SK-N-SH (cell line): ENCODE measurements around the gene CEP63. TPM values are rescaled to one million over a fixed set of nuclear protein-coding genes. Genes with fewer than 3 reads are reported as not detected.

ENCODE experiments used
- CTCF ChIA-PET: fragments of 300-600, 350-600 bp; formaldehyde crosslinking; extraction: SDS; loops from one replicate; lab custom pipeline; 2021; lab: Yijun Ruan, JAX
- POLR2A ChIA-PET: fragments of 350-600 bp; sonication (Branson Sonifier 250); formaldehyde crosslinking; extraction: SDS; loops from one replicate; lab custom pipeline; 2020; ENCODE audit warnings: antibody characterized with exemption, inconsistent platforms; lab: Yijun Ruan, JAX
- DNase-seq: peaks from one replicate; pipeline ENCODE4 v3.0.0; 2012
- H2AFZ ChIP-seq: fragments of 200-600 bp; sonication (generic); 2 replicates; pipeline ENCODE4 v1.8.1; 2016; ENCODE audit warnings: antibody characterized with exemption, mild to moderate bottlenecking, low read depth
- H3F3A ChIP-seq: fragments of 200-600 bp; sonication (generic); replicated peaks from 2 replicates; pipeline ENCODE3; 2016; ENCODE audit warnings: antibody characterized with exemption, mild to moderate bottlenecking; ENCODE audit not compliant: insufficient read depth
- H3K27ac ChIP-seq, 2 experiments: fragments of 200-500 bp in 1 of 2; fragments of 200-600 bp in 1 of 2; sonication (Bioruptor generic) in 1 of 2; sonication (generic), shearing (Covaris generic) in 1 of 2; 2 replicates each; pipeline versions ENCODE4 v1.5.1 to v1.6.1; 2014 to 2016; ENCODE audit warnings: low read depth in 2 of 2, inconsistent platforms in 1 of 2, low read length in 1 of 2, mild to moderate bottlenecking in 1 of 2, mixed read lengths in 1 of 2
- H3K27me3 ChIP-seq: fragments of 200-600 bp; sonication (generic), shearing (Covaris generic); 2 replicates; pipeline ENCODE4 v1.6.1; 2016; ENCODE audit warnings: mixed run types; ENCODE audit not compliant: insufficient read depth
- H3K36me3 ChIP-seq, 2 experiments: fragments of 200-500 bp in 1 of 2; fragments of 200-600 bp in 1 of 2; sonication (Bioruptor generic) in 1 of 2; sonication (generic) in 1 of 2; replicated peaks in 1 of 2; 2 replicates each; pipeline versions ENCODE3 to v1.5.1; 2014 to 2016; ENCODE audit warnings: low read length in 1 of 2, mild to moderate bottlenecking in 1 of 2; ENCODE audit not compliant: insufficient read depth in 2 of 2, control insufficient read depth in 1 of 2
- H3K4me1 ChIP-seq, 2 experiments: fragments of 200-500 bp in 1 of 2; fragments of 200-600 bp in 1 of 2; sonication (Bioruptor generic) in 1 of 2; sonication (generic), shearing (Covaris generic) in 1 of 2; 2 replicates each; pipeline versions ENCODE4 v1.5.1 to v1.6.1; 2014 to 2016; ENCODE audit warnings: low read depth in 1 of 2, low read length in 1 of 2, mixed run types in 1 of 2; ENCODE audit not compliant: insufficient read depth in 2 of 2, control insufficient read depth in 1 of 2
- H3K4me2 ChIP-seq: fragments of 200-600 bp; sonication (generic), shearing (Covaris generic); 2 replicates; pipeline ENCODE4 v1.6.1; 2017; ENCODE audit warnings: mixed run types
- H3K4me3 ChIP-seq, 2 experiments: fragments of 200-500 bp in 1 of 2; fragments of 200-600 bp in 1 of 2; sonication (Bioruptor generic) in 1 of 2; sonication (generic), shearing (Covaris generic) in 1 of 2; 2 replicates each; pipeline versions ENCODE4 v1.5.1 to v1.8.1; 2014 to 2016; ENCODE audit warnings: low read depth in 2 of 2, inconsistent platforms in 1 of 2, low read length in 1 of 2, mild to moderate bottlenecking in 1 of 2, mixed read lengths in 1 of 2, moderate library complexity in 1 of 2
- H3K79me2 ChIP-seq: fragments of 200-600 bp; sonication (generic); 2 replicates; pipeline ENCODE4 v1.8.1; 2017; ENCODE audit warnings: mild to moderate bottlenecking; ENCODE audit not compliant: insufficient read depth
- H3K9ac ChIP-seq: fragments of 200-600 bp; sonication (generic); 2 replicates; pipeline ENCODE4 v1.6.1; 2017; ENCODE audit warnings: mixed run types
- H3K9me2 ChIP-seq: fragments of 200-600 bp; sonication (generic); 2 replicates; pipeline ENCODE4 v1.6.1; 2017; ENCODE audit warnings: mixed run types
- H3K9me3 ChIP-seq: fragments of 200-600 bp; sonication (generic); 2 replicates; pipeline ENCODE4 v1.6.1; 2017; ENCODE audit warnings: mixed run types, mild to moderate bottlenecking, moderate library complexity
- H4K20me1 ChIP-seq: fragments of 200-600 bp; sonication (generic); 2 replicates; pipeline ENCODE4 v1.6.1; 2017; ENCODE audit warnings: mild to moderate bottlenecking, mixed run types; ENCODE audit not compliant: insufficient read depth
- CTCF ChIP-seq: fragments of 200-600 bp; sonication (generic); IDR thresholded peaks from 2 replicates; pipeline ENCODE4 v1.6.1; 2017; ENCODE audit warnings: antibody characterized with exemption, mild to moderate bottlenecking, moderate library complexity
- EP300 ChIP-seq, 2 experiments: IDR thresholded peaks; 2 replicates each; pipeline versions ENCODE4 v1.4.0 to v1.6.1; 2012; ENCODE audit warnings: borderline replicate concordance in 1 of 2, low read depth in 1 of 2, low read length in 1 of 2
- FOXJ3 ChIP-seq: sonication (generic); formaldehyde crosslinking; IDR thresholded peaks from 2 replicates; pipeline ENCODE4 v1.5.1; 2020; ENCODE audit warnings: mild to moderate bottlenecking, missing genetic modification reagents
- FOXM1 ChIP-seq: IDR thresholded peaks from 2 replicates; pipeline ENCODE4 v1.4.0; 2012; ENCODE audit warnings: low read depth, mild to moderate bottlenecking
- JUND ChIP-seq: IDR thresholded peaks from 2 replicates; pipeline ENCODE4 v1.4.0; 2012
- MEF2A ChIP-seq: IDR thresholded peaks from 2 replicates; pipeline ENCODE4 v1.4.0; 2012; ENCODE audit warnings: low read depth, borderline replicate concordance
- NRF1 ChIP-seq: IDR thresholded peaks from 2 replicates; pipeline ENCODE4 v1.6.1; 2012; ENCODE audit warnings: low read depth, mild to moderate bottlenecking, low read length
- POLR2AphosphoS5 ChIP-seq: IDR thresholded peaks from 2 replicates; pipeline ENCODE4 v1.6.1; 2012; ENCODE audit warnings: low read depth, low read length
- SIN3A ChIP-seq: IDR thresholded peaks from 2 replicates; pipeline ENCODE4 v1.6.1; 2012; ENCODE audit warnings: low read depth, mild to moderate bottlenecking, low read length, moderate library complexity, borderline replicate concordance
- SMC3 ChIP-seq: IDR thresholded peaks from 2 replicates; pipeline ENCODE4 v1.6.1; 2012; ENCODE audit warnings: low read depth, low read length, improper control_type of control experiment
- TAF1 ChIP-seq: IDR thresholded peaks from 2 replicates; pipeline ENCODE4 v1.6.1; 2012; ENCODE audit warnings: low read depth, mild to moderate bottlenecking, low read length, moderate library complexity, borderline replicate concordance
- TCF12 ChIP-seq: IDR thresholded peaks from 2 replicates; pipeline ENCODE4 v1.4.0; 2012
- YY1 ChIP-seq: IDR thresholded peaks from 2 replicates; pipeline ENCODE4 v1.4.0; 2012; ENCODE audit warnings: low read depth, mild to moderate bottlenecking
- WGBS: methylation state at CpG from one replicate; pipeline ENCODE4 v1.1.6; 2017; ENCODE audit warnings: low lambda C conversion rate; 5-methylcytosine and 5-hydroxymethylcytosine counted together
- polyA plus RNA-seq, 3 experiments: library from polyadenylated mRNA; depleted of rRNA; stranded (reverse); fragments of >200 nt; gene quantifications; 2 replicates each; pipeline ENCODE4 v1.2.3, GENCODE V29; 2012
- TF ChIP-seq, protein P1 (sequence below): IDR thresholded peaks from 2 replicates; pipeline ENCODE4; 2012
- TF ChIP-seq, protein P2 (sequence below): IDR thresholded peaks from 2 replicates; pipeline ENCODE4 v1.4.0; 2012; ENCODE audit warnings: low read depth
- TF ChIP-seq, protein P3 (sequence below): IDR thresholded peaks from 2 replicates; pipeline ENCODE4 v1.4.0; 2012; ENCODE audit warnings: low read depth, borderline replicate concordance
- TF ChIP-seq, protein P4 (sequence below): fragments of 150-350 bp; IDR thresholded peaks from 2 replicates; pipeline ENCODE4 v1.6.1; 2017; ENCODE audit warnings: antibody characterized with exemption, low read length, low read depth, borderline replicate concordance

Gene CEP63
- polyA plus RNA-seq, 1 of the 3 experiments (the other 2 are of a cell fraction) = 6.3 TPM

DNA sequence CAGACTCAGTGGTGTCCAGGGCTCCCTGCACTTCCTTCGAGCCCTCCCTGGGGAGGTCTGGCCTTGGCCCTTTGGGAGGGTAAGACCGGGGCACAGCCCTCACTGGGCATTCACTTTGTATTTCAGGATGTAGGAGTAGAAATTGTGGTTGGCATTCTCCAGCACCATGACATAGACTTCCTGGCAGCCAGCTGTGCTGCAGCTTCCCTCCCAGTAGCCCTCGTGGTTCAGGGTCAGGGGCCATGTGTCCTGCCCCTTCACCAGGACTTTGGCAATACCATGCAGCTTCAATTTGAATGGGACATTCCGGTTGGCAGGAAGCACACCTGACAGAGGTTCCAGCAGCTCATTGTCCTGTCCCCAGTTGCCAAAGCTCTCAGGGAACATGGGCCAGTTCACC is 117.6 kb downstream of the CEP63 start:
- Histone ChIP-seq H2AFZ (no peak overlapping the region), H3K9me2 (no peaks in the 10 kb centered on the region), H3F3A (no peaks in the 10 kb centered on the region), H3K4me2 (no peak overlapping the region), H3K4me3 (no peak overlapping the region), H3K9me3 (no peaks in the 10 kb centered on the region), H3K79me2 (no peaks in the 10 kb centered on the region), H3K27me3 (no peaks in the 10 kb centered on the region), H3K4me1 (peaks cover 0 to 29% of the 10 kb centered on the region in 2 experiments; a peak in 3 of 4 replicates), H3K27ac (no peak overlapping the region), H4K20me1 (no peaks in the 10 kb centered on the region), H3K36me3 (no peaks in the 10 kb centered on the region), H3K9ac (no peak overlapping the region)
- 81% methylated on average over 4 of the region's 4 CpGs for WGBS
- DNase-seq = no peak
- TF ChIP-seq SMC3 = no peak
- TF ChIP-seq NRF1 = no peak
- TF ChIP-seq, protein P1, sequence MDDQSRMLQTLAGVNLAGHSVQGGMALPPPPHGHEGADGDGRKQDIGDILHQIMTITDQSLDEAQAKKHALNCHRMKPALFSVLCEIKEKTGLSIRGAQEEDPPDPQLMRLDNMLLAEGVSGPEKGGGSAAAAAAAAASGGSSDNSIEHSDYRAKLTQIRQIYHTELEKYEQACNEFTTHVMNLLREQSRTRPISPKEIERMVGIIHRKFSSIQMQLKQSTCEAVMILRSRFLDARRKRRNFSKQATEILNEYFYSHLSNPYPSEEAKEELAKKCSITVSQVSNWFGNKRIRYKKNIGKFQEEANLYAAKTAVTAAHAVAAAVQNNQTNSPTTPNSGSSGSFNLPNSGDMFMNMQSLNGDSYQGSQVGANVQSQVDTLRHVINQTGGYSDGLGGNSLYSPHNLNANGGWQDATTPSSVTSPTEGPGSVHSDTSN = no peak
- TF ChIP-seq, protein P2, sequence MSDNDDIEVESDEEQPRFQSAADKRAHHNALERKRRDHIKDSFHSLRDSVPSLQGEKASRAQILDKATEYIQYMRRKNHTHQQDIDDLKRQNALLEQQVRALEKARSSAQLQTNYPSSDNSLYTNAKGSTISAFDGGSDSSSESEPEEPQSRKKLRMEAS = no peak
- no peak for TF ChIP-seq CTCF
- TF ChIP-seq SIN3A = no peak
- no peak for TF ChIP-seq POLR2AphosphoS5
- no peak for TF ChIP-seq TCF12
- no peak for TF ChIP-seq FOXJ3 (CRISPR knock-in tag)
- TF ChIP-seq EP300 (IDR thresholded peaks at IDR 0.05; ENCODE audit: borderline replicate concordance in 1 of 2, low read depth in 1 of 2, low read length in 1 of 2) = no peak
- TF ChIP-seq TAF1 = no peak
- TF ChIP-seq MEF2A = no peak
- no peak for TF ChIP-seq FOXM1
- TF ChIP-seq, protein P3, sequence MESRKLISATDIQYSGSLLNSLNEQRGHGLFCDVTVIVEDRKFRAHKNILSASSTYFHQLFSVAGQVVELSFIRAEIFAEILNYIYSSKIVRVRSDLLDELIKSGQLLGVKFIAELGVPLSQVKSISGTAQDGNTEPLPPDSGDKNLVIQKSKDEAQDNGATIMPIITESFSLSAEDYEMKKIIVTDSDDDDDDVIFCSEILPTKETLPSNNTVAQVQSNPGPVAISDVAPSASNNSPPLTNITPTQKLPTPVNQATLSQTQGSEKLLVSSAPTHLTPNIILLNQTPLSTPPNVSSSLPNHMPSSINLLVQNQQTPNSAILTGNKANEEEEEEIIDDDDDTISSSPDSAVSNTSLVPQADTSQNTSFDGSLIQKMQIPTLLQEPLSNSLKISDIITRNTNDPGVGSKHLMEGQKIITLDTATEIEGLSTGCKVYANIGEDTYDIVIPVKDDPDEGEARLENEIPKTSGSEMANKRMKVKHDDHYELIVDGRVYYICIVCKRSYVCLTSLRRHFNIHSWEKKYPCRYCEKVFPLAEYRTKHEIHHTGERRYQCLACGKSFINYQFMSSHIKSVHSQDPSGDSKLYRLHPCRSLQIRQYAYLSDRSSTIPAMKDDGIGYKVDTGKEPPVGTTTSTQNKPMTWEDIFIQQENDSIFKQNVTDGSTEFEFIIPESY = no peak
- TF ChIP-seq, protein P4, sequence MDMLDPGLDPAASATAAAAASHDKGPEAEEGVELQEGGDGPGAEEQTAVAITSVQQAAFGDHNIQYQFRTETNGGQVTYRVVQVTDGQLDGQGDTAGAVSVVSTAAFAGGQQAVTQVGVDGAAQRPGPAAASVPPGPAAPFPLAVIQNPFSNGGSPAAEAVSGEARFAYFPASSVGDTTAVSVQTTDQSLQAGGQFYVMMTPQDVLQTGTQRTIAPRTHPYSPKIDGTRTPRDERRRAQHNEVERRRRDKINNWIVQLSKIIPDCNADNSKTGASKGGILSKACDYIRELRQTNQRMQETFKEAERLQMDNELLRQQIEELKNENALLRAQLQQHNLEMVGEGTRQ = no peak
- TF ChIP-seq JUND = no peak
- TF ChIP-seq YY1 = no peak
- ChIA-PET CTCF (interaction anchor here (0.9 to 6.1 kb wide), 8 partner anchors 10 to 900 kb away, joined by 3 to 82 read pairs (median 42); partner anchors contain the start of genes EPHB1 and KY), POLR2A (no interaction called here)
